Keratinocyte (primary cell): ENCODE results near the gene CHCHD5. TPM values are rescaled to one million over a fixed set of nuclear protein-coding genes. Genes with fewer than 3 reads are reported as not detected.

Experiments
- DNase-seq: peaks from one replicate; pipeline ENCODE4 v3.0.0-alpha.2; 2011; ENCODE audit warnings: low read depth, missing footprints, low spot score
- FAIRE-seq: peaks from 2 replicates; lab custom pipeline; 2011; peaks lifted over from hg19 to GRCh38; lab: Jason Lieb, UNC
- H2AFZ ChIP-seq: 2 replicates; pipeline ENCODE4 v1.6.0; 2012; ENCODE audit warnings: low read length, control low read depth, inconsistent platforms; ENCODE audit not compliant: control insufficient read depth
- H3K27ac ChIP-seq: 2 replicates; pipeline ENCODE4 v1.5.1; 2011; ENCODE audit warnings: low read length; ENCODE audit not compliant: control insufficient read depth, insufficient read depth
- H3K27me3 ChIP-seq: 3 replicates; pipeline ENCODE4 v1.6.0; 2011; ENCODE audit warnings: low read length; ENCODE audit not compliant: control insufficient read depth, insufficient read depth; ENCODE audit errors: extremely low read depth
- H3K36me3 ChIP-seq, 2 experiments: 2 replicates in 1 of 2; 3 replicates in 1 of 2; pipeline ENCODE4 v1.5.1; 2011; ENCODE audit warnings: low read length in 2 of 2, mild to moderate bottlenecking in 1 of 2; ENCODE audit not compliant: control insufficient read depth in 2 of 2, insufficient read depth in 2 of 2; ENCODE audit errors: extremely low read depth in 1 of 2
- H3K4me1 ChIP-seq: 3 replicates; pipeline ENCODE4 v1.5.1; 2011; ENCODE audit warnings: low read length; ENCODE audit not compliant: control insufficient read depth, insufficient read depth; ENCODE audit errors: extremely low read depth
- H3K4me2 ChIP-seq: 3 replicates; pipeline ENCODE4 v1.6.0; 2011; ENCODE audit warnings: low read depth, low read length; ENCODE audit not compliant: control insufficient read depth, insufficient read depth; ENCODE audit errors: extremely low read depth
- H3K4me3 ChIP-seq, 3 experiments: fragments of 200-600 bp in 1 of 3; sonication (generic) in 1 of 3; 2 replicates in 2 of 3; 3 replicates in 1 of 3; pipeline ENCODE4 v1.5.1; 2011 to 2016; ENCODE audit warnings: low read length in 3 of 3, mild to moderate bottlenecking in 3 of 3, control low read depth in 2 of 3, inconsistent platforms in 1 of 3, low read depth in 1 of 3, mixed read lengths in 1 of 3, mixed run types in 1 of 3, moderate library complexity in 1 of 3; ENCODE audit not compliant: control insufficient read depth in 2 of 3, insufficient read depth in 2 of 3; ENCODE audit errors: extremely low read depth in 1 of 3
- H3K79me2 ChIP-seq: 2 replicates; pipeline ENCODE4 v1.6.0; 2012; ENCODE audit warnings: low read length; ENCODE audit not compliant: control insufficient read depth, insufficient read depth
- H3K9ac ChIP-seq: 3 replicates; pipeline ENCODE4 v1.6.0; 2011; ENCODE audit warnings: low read length; ENCODE audit not compliant: control insufficient read depth, insufficient read depth; ENCODE audit errors: extremely low read depth
- H3K9me1 ChIP-seq: 3 replicates; pipeline ENCODE4 v1.6.0; 2011; ENCODE audit warnings: low read length; ENCODE audit not compliant: control insufficient read depth, insufficient read depth; ENCODE audit errors: extremely low read depth
- H3K9me3 ChIP-seq: 2 replicates; pipeline ENCODE4 v1.5.1; 2012; ENCODE audit warnings: low read depth, low read length; ENCODE audit not compliant: control insufficient read depth
- H4K20me1 ChIP-seq: 3 replicates; pipeline ENCODE4 v1.6.0; 2011; ENCODE audit warnings: low read length; ENCODE audit not compliant: control insufficient read depth, insufficient read depth; ENCODE audit errors: extremely low read depth
- CTCF ChIP-seq, 3 experiments: IDR thresholded peaks in 1 of 3; conservative IDR thresholded peaks in 1 of 3; optimal IDR thresholded peaks in 1 of 3; 2 replicates in 2 of 3; 3 replicates in 1 of 3; pipeline versions ENCODE3 to v1.5.1; 2011; ENCODE audit warnings: low read length in 3 of 3, mild to moderate bottlenecking in 3 of 3, moderate library complexity in 2 of 3, control low read depth in 1 of 3, inconsistent platforms in 1 of 3; ENCODE audit not compliant: insufficient read depth in 2 of 3; ENCODE audit errors: extremely low read depth in 1 of 3
- EZH2 ChIP-seq: IDR thresholded peaks from one replicate; pipeline ENCODE4 v1.6.1; 2012; ENCODE audit warnings: inconsistent platforms, mild to moderate bottlenecking, low read length, moderate library complexity
- dilution Hi-C: fragments of 300-500 bp; cut with MboI; formaldehyde crosslinking; loops from one replicate; pipeline ENCODE4 v1.7.0; 2020; ENCODE audit warnings: low sequenced_read_pairs; ENCODE audit not compliant: extremely low pct_ligation_motif_present
- polyA plus RNA-seq, 5 experiments: library from polyadenylated mRNA; depleted of rRNA in 3 of 5; stranded (reverse) in 3 of 5; stranded (forward) in 1 of 5; unstranded in 1 of 5; fragments of >200 nt; gene quantifications; 1 replicate in 1 of 5; 2 replicates in 3 of 5; 3 replicates in 1 of 5; pipeline versions ENCODE4 v1.2.1 to v1.2.3, GENCODE V29; 2011 to 2012; ENCODE audit warnings: missing spikeins in 2 of 5, low read depth in 1 of 5, low replicate concordance in 1 of 5

The CHCHD5 gene
- polyA plus RNA-seq, 1 donor (not counting 4 experiments of a cell fraction or from before 2014, with no cell fraction given): 17.6 TPM

GRCh38 chr2:112604952-112605351 is 20.5 kb downstream of the CHCHD5 start:
- Histone ChIP-seq H3K27me3 (no peaks in the 10 kb centered on the region), H3K4me3 (no peak overlapping the region), H3K9me1 (no peaks in the 10 kb centered on the region), H3K36me3 (no peaks in the 10 kb centered on the region), H3K27ac (no peak overlapping the region), H3K4me2 (no peak overlapping the region), H3K79me2 (no peaks in the 10 kb centered on the region), H4K20me1 (no peaks in the 10 kb centered on the region), H3K4me1 (peaks cover 22% of the 10 kb centered on the region), H3K9me3 (no peaks in the 10 kb centered on the region), H2AFZ (no peak overlapping the region), H3K9ac (no peak overlapping the region)
- TF ChIP-seq CTCF (optimal IDR thresholded peaks at IDR 0.05 in 1 of 3, IDR thresholded peaks at IDR 0.05 in 1 of 3, conservative IDR thresholded peaks at IDR 0.05 in 1 of 3; ENCODE audit: extremely low read depth in 1 of 3, insufficient read depth in 2 of 3, low read length in 3 of 3) (no peak), EZH2 (no peak)
- FAIRE-seq: no peak
- DNase-seq: no peak
- dilution Hi-C loops: no loop called here

GRCh38 chr2:112605926-112606325 is 21.5 kb downstream of the CHCHD5 start:
- Histone ChIP-seq H2AFZ (no peak overlapping the region), H3K4me3 (no peak overlapping the region), H3K79me2 (no peaks in the 10 kb centered on the region), H3K4me2 (no peak overlapping the region), H3K4me1 (peaks cover 12% of the 10 kb centered on the region), H3K36me3 (no peaks in the 10 kb centered on the region), H3K9me1 (no peaks in the 10 kb centered on the region), H3K27me3 (no peaks in the 10 kb centered on the region), H3K9me3 (no peaks in the 10 kb centered on the region), H4K20me1 (no peaks in the 10 kb centered on the region), H3K27ac (no peak overlapping the region), H3K9ac (no peak overlapping the region)
- TF ChIP-seq CTCF (optimal IDR thresholded peaks at IDR 0.05 in 1 of 3, IDR thresholded peaks at IDR 0.05 in 1 of 3, conservative IDR thresholded peaks at IDR 0.05 in 1 of 3; ENCODE audit: extremely low read depth in 1 of 3, insufficient read depth in 2 of 3, low read length in 3 of 3): no peak
- TF ChIP-seq EZH2: no peak
- dilution Hi-C loops: no loop called here
- DNase-seq (no peak), FAIRE-seq (no peak)
